Tibial nerve (tissue), 4 donors: ENCODE data around the gene INPP5A.

ENCODE experiments used
- EP300 ChIP-seq, 2 donors: sonication (generic); formaldehyde crosslinking; IDR thresholded peaks; one replicate each; pipeline ENCODE4 v1.6.1; 2017; ENCODE audit warnings: antibody characterized with exemption in 2 of 2, mild to moderate bottlenecking in 1 of 2
- POLR2A ChIP-seq, 2 donors: fragments of 450-650 bp; IDR thresholded peaks; one replicate each; pipeline ENCODE4 v1.6.1; 2017; ENCODE audit warnings: antibody characterized with exemption in 2 of 2, mild to moderate bottlenecking in 2 of 2, moderate library complexity in 2 of 2
- TF ChIP-seq, protein P1 (sequence below), 5 experiments: fragments of 200-600 bp in 3 of 5; fragments of 450-650 bp in 2 of 5; sonication (generic) in 3 of 5; IDR thresholded peaks; one replicate each; pipeline ENCODE4 v1.5.1; 2016 to 2019; ENCODE audit warnings: antibody characterized with exemption in 5 of 5, mild to moderate bottlenecking in 3 of 5, moderate library complexity in 2 of 5

DNA sequence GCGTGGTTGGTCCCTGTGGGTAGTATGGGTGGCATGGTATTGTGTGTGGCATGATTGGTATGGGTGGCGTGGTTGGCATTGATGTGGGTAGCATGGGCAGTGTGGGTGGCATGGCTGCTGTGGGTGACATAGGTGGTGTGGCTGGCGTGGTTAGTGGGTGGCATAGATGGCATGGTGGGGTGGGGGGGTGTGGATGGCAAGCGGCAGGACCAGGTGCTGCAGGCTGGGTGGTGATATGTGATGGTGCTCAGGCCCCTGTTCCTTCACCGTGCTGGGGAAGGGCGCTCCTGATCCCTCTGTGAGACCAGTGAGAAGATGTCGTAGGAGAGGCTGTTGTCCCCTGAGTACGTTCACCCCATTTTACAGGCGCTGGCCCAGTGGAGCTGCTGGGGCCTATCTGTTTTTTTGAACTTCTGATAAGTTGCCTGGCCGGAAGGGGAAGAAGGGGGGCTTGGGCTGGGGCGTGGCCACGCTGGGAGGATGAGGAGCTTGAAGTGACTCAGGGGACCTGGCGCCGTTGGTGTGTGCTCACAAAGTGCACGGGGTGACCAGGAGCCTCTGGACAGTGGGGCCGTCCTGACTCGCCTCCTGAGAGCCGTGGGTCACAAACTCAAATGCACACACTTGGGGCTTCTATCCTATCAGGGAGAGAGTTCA is 17.5 kb downstream of the INPP5A start:
- TF ChIP-seq, protein P1, sequence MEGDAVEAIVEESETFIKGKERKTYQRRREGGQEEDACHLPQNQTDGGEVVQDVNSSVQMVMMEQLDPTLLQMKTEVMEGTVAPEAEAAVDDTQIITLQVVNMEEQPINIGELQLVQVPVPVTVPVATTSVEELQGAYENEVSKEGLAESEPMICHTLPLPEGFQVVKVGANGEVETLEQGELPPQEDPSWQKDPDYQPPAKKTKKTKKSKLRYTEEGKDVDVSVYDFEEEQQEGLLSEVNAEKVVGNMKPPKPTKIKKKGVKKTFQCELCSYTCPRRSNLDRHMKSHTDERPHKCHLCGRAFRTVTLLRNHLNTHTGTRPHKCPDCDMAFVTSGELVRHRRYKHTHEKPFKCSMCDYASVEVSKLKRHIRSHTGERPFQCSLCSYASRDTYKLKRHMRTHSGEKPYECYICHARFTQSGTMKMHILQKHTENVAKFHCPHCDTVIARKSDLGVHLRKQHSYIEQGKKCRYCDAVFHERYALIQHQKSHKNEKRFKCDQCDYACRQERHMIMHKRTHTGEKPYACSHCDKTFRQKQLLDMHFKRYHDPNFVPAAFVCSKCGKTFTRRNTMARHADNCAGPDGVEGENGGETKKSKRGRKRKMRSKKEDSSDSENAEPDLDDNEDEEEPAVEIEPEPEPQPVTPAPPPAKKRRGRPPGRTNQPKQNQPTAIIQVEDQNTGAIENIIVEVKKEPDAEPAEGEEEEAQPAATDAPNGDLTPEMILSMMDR (IDR thresholded peaks at IDR 0.05), result no peak
- TF ChIP-seq POLR2A (IDR thresholded peaks at IDR 0.05), result no peak
- no peak for TF ChIP-seq EP300 (IDR thresholded peaks at IDR 0.05)
